Right lobe of liver (tissue), 4 donors: ENCODE measurements around the gene ZNF823.

ENCODE experiments used
- POLR2A ChIP-seq: fragments of 450-650 bp; IDR thresholded peaks from one replicate; pipeline ENCODE4 v1.6.1; 2017; ENCODE audit warnings: antibody characterized with exemption, mild to moderate bottlenecking
- TF ChIP-seq, protein P1 (sequence below), 4 donors: fragments of 200-600 bp in 3 of 4; fragments of 450-650 bp in 1 of 4; IDR thresholded peaks; one replicate each; pipeline versions ENCODE4 v1.5.1 to v1.8.0; 2016 to 2022; ENCODE audit warnings: antibody characterized with exemption in 4 of 4, mild to moderate bottlenecking in 2 of 4
- donor health status: DM: no; HTN: no; CAD: no.
- donor health status: DM: no; HTN: no; CAD: no.
- donor health status: DM: no; HTN: yes; CAD: no.

DNA sequence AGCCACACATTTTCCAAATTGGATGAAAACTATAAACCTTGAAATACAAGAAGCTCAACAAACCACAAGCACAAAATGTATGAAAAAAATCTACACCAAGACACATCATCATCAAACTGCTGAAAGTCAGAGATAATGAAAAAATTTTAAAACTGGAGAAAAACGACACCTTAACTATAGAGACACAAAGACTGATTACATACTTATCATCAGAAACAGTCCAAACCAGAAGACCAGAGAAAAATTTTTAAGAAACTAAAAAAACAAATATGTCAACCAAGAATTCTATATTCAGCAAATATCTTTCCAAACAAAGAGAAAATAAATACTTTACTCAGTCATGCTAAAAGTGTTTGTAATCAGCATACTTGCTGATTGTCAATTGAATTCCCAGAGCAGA is 8.5 kb upstream of the ZNF823 start:
- TF ChIP-seq, protein P1, sequence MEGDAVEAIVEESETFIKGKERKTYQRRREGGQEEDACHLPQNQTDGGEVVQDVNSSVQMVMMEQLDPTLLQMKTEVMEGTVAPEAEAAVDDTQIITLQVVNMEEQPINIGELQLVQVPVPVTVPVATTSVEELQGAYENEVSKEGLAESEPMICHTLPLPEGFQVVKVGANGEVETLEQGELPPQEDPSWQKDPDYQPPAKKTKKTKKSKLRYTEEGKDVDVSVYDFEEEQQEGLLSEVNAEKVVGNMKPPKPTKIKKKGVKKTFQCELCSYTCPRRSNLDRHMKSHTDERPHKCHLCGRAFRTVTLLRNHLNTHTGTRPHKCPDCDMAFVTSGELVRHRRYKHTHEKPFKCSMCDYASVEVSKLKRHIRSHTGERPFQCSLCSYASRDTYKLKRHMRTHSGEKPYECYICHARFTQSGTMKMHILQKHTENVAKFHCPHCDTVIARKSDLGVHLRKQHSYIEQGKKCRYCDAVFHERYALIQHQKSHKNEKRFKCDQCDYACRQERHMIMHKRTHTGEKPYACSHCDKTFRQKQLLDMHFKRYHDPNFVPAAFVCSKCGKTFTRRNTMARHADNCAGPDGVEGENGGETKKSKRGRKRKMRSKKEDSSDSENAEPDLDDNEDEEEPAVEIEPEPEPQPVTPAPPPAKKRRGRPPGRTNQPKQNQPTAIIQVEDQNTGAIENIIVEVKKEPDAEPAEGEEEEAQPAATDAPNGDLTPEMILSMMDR (IDR thresholded peaks at IDR 0.05): no peak
- no peak for TF ChIP-seq POLR2A
